ENCODE results near the gene SPHKAP.

Gene SPHKAP

GRCh38 chr2:228064024-228064423 is 117.5 kb downstream of the SPHKAP start:
- TF ChIP-seq, protein P1, sequence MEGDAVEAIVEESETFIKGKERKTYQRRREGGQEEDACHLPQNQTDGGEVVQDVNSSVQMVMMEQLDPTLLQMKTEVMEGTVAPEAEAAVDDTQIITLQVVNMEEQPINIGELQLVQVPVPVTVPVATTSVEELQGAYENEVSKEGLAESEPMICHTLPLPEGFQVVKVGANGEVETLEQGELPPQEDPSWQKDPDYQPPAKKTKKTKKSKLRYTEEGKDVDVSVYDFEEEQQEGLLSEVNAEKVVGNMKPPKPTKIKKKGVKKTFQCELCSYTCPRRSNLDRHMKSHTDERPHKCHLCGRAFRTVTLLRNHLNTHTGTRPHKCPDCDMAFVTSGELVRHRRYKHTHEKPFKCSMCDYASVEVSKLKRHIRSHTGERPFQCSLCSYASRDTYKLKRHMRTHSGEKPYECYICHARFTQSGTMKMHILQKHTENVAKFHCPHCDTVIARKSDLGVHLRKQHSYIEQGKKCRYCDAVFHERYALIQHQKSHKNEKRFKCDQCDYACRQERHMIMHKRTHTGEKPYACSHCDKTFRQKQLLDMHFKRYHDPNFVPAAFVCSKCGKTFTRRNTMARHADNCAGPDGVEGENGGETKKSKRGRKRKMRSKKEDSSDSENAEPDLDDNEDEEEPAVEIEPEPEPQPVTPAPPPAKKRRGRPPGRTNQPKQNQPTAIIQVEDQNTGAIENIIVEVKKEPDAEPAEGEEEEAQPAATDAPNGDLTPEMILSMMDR (IDR thresholded peaks at IDR 0.05; ENCODE audit: insufficient read depth, missing control alignments): no peak
- no peak for FAIRE-seq
- DNase-seq (ENCODE audit: insufficient read length, low spot score): no peak

DNA sequence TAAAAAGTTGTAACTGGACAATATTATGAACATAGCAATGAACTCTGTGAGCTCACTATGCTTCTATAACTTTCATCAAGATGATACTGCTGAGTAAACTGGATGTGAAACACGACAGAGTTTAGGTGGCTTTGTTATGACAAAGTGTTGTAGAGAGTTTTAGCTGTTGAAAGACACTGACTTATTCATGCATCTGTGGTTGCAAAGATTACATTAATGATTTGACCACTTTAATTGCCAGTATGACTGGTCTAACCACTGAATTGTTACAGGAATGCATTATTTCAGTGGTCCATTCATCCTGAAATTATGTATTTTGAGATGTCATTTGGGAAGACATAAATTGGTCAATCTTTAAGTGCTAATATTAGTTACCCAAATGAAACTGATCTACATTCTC is 117.9 kb downstream of the SPHKAP start:
- FAIRE-seq (no peak), DNase-seq (ENCODE audit: insufficient read length, low spot score) (no peak)
- TF ChIP-seq, protein P1 (IDR thresholded peaks at IDR 0.05; ENCODE audit: insufficient read depth, missing control alignments): no peak

DNA sequence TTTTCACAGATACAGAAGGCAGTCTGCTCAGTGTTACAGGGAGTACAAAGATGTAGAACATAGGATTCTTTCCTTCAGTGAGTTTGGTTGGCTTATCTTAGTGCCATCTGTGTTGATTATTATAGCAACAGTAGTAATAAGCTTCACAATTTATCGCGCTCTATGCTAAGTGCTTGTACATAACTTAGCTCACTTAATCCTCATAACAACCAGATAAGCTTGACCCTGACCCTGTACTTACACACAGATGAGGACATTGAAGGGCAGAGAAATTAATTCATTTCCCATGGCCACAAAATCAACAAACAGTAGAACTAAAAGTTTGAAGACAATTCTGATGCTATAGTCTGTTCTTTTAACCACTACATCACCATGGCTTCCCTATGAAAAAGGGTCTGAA is 121.8 kb downstream of the SPHKAP start:
- TF ChIP-seq, protein P1 (IDR thresholded peaks at IDR 0.05; ENCODE audit: insufficient read depth, missing control alignments): no peak
- peak; percentile 80 for FAIRE-seq
- no peak for DNase-seq (ENCODE audit: insufficient read length, low spot score)

- TF ChIP-seq, protein P1 (IDR thresholded peaks at IDR 0.05; ENCODE audit: insufficient read depth, missing control alignments): no peak
- FAIRE-seq (no peak), DNase-seq (ENCODE audit: insufficient read length, low spot score) (no peak)
Measured at GRCh38 chr2:228056293-228057097, 125.0 kb downstream of the SPHKAP start.

GRCh38 chr2:228048838-228049490 is 132.5 kb downstream of the SPHKAP start:
- DNase-seq (ENCODE audit: insufficient read length, low spot score): no peak
- TF ChIP-seq, protein P1 (IDR thresholded peaks at IDR 0.05; ENCODE audit: insufficient read depth, missing control alignments): peak; percentile 58
- peak; percentile 90 for FAIRE-seq

GRCh38 chr2:228040995-228041394 is 140.5 kb downstream of the SPHKAP start:
- TF ChIP-seq, protein P1 (IDR thresholded peaks at IDR 0.05; ENCODE audit: insufficient read depth, missing control alignments): no peak
- DNase-seq (ENCODE audit: insufficient read length, low spot score) (no peak), FAIRE-seq (no peak)
